ENCODE results near the gene ITGA5.

The ITGA5 gene

GRCh38 chr12:54430471-54431069, 11.5 kb upstream of the ITGA5 start:
- DNase-seq = no peak

GRCh38 chr12:54429014-54429471, 10.0 kb upstream of the ITGA5 start:
- no peak for DNase-seq

- DNase-seq = no peak
These were observed 9.3 kb upstream of the ITGA5 start for GRCh38 chr12:54428050-54429013.

GRCh38 chr12:54427106-54427505, 8.0 kb upstream of the ITGA5 start:
- no peak for DNase-seq

GRCh38 chr12:54426690-54427089, 7.6 kb upstream of the ITGA5 start:
- no peak for DNase-seq

GRCh38 chr12:54425702-54426101, 6.6 kb upstream of the ITGA5 start:
- no peak for DNase-seq

- DNase-seq = no peak
These were observed 5.2 kb upstream of the ITGA5 start for GRCh38 chr12:54424224-54424623.

GRCh38 chr12:54423816-54424150, 4.7 kb upstream of the ITGA5 start:
- no peak for DNase-seq

GRCh38 chr12:54421879-54422250, 2.8 kb upstream of the ITGA5 start:
- DNase-seq = no peak

- DNase-seq = no peak
These were observed 2.3 kb upstream of the ITGA5 start for GRCh38 chr12:54421175-54421878.

- no peak for DNase-seq
These were observed 1.7 kb upstream of the ITGA5 start for GRCh38 chr12:54420766-54421144.

GRCh38 chr12:54418441-54419087, 502 bp downstream of the ITGA5 start:
- no peak for DNase-seq

GRCh38 chr12:54417712-54418440, 1.2 kb downstream of the ITGA5 start:
- no peak for DNase-seq

GRCh38 chr12:54416687-54417603, 2.1 kb downstream of the ITGA5 start:
- DNase-seq = no peak

GRCh38 chr12:54415221-54415929, 3.7 kb downstream of the ITGA5 start:
- no peak for DNase-seq

GRCh38 chr12:54413284-54414190, 5.5 kb downstream of the ITGA5 start:
- DNase-seq = no peak

- no peak for DNase-seq
These were observed 6.3 kb downstream of the ITGA5 start for GRCh38 chr12:54412786-54413185.

- no peak for DNase-seq
These were observed 6.7 kb downstream of the ITGA5 start for GRCh38 chr12:54412348-54412747.

GRCh38 chr12:54411391-54412241, 7.5 kb downstream of the ITGA5 start:
- DNase-seq = no peak
